ENCODE results near the gene EMX2. TPM values are rescaled to one million over a fixed set of nuclear protein-coding genes. Genes with fewer than 3 reads are reported as not detected.

The EMX2 gene
- total and polyA plus RNA-seq, 10 of the 15 experiments (the other 5 are each of a cell fraction or from before 2014, with no cell fraction given) = 0.12 TPM; not detected in 9

DNA sequence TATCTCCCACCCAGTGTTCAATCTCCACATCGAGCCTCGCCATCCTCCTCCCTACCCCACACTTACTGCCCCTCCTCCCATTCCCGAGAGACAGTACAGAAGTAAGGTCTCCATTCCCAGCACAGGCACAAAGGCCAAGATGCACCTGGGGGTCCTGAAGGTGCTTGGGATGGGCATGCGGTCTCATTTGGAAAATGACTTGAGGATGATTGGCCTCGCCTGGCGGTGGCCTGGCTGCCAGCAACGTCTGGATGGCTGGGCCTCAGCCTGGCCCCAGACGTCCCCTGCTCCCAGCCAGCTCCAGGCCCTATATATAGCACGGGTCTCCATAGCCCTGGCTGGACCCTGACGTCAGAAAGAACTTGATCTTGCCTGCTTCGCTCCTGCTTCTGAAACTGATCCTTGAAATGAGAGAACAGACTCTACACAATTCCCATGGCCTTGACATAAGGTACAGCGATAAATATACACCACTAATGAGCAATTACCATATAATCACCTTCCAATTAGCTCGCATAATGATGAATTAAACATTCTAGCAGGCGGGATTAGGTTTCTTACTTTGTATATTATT lies 11.8 kb downstream of the EMX2 start:
- ChIA-PET CTCF (no interaction called here), SMC1A (ENCODE audit: uncharacterized antibody, unreplicated experiment) (no interaction called here), POLR2A (no interaction called here), RAD21 (ENCODE audit: unreplicated experiment) (no interaction called here)
- 20% methylated on average over 14 of the region's 14 CpGs for WGBS (ENCODE audit: insufficient coverage, insufficient replicate concordance, low lambda C conversion rate, missing lambda C conversion rate)
- peaks cover 19 to 25% of the 10 kb centered on the region in 2 experiments for H3K27me3 ChIP-seq (replicated peaks in 1 of 2; ENCODE audit: control insufficient read depth in 2 of 2, insufficient read depth in 2 of 2, low read length in 1 of 2)
- H3K36me3 ChIP-seq (ENCODE audit: control insufficient read depth in 2 of 2, insufficient read depth in 2 of 2, low read length in 1 of 2) = no peaks in the 10 kb centered on the region
- FAIRE-seq = no peak
- H3K4me1 ChIP-seq (ENCODE audit: control insufficient read depth, insufficient read depth, low read length) = no peaks in the 10 kb centered on the region
- no peaks in the 10 kb centered on the region for H3K79me2 ChIP-seq (ENCODE audit: control insufficient read depth, insufficient read depth, low read length)
- H4K20me1 ChIP-seq (ENCODE audit: control insufficient read depth, insufficient read depth) = no peaks in the 10 kb centered on the region; the same call in 1 of the 2 replicates
- TF ChIP-seq NR2F1 (conservative IDR thresholded peaks at IDR 0.05) (no peak), GATAD2B (conservative IDR thresholded peaks at IDR 0.05; ENCODE audit: low read depth) (no peak), CHD2 (IDR thresholded peaks at IDR 0.05; ENCODE audit: borderline replicate concordance, low read depth, low read length) (no peak), BMI1 (IDR thresholded peaks at IDR 0.05; ENCODE audit: borderline replicate concordance) (no peak), NFIC (IDR thresholded peaks at IDR 0.05; ENCODE audit: low read depth, low read length) (no peak), BACH1 (IDR thresholded peaks at IDR 0.05; ENCODE audit: borderline replicate concordance) (no peak)
- intact Hi-C loops (cut with micrococcal nuclease; ENCODE audit: unreplicated experiment) = loop anchor here (5.0 kb wide), 1 partner anchor 208 kb away; no protein-coding TSS in a partner anchor
- no peak overlapping the region for H3K4me3 ChIP-seq
- no peaks in the 10 kb centered on the region; the same call in 2 of the 3 replicates for H3K9me3 ChIP-seq (replicated peaks; ENCODE audit: control insufficient read depth, insufficient read depth, low read length)
- no peak for DNase-seq (ENCODE audit: low read depth, low spot score)
- in situ Hi-C loops (cut with MboI) = no loop called here
- no peak overlapping the region for H3K4me2 ChIP-seq (ENCODE audit: control insufficient read depth, insufficient read depth)
- no peak overlapping the region for H2AFZ ChIP-seq (ENCODE audit: control insufficient read depth, low read depth, low read length)
- no TSS peak for BruUV-seq (replicated peaks)
- no peak overlapping the region for H3K9ac ChIP-seq (ENCODE audit: control insufficient read depth, insufficient read depth, low read length)
- no peak for ATAC-seq
- no peak overlapping the region for H3K27ac ChIP-seq (ENCODE audit: control insufficient read depth, insufficient read depth)

DNA sequence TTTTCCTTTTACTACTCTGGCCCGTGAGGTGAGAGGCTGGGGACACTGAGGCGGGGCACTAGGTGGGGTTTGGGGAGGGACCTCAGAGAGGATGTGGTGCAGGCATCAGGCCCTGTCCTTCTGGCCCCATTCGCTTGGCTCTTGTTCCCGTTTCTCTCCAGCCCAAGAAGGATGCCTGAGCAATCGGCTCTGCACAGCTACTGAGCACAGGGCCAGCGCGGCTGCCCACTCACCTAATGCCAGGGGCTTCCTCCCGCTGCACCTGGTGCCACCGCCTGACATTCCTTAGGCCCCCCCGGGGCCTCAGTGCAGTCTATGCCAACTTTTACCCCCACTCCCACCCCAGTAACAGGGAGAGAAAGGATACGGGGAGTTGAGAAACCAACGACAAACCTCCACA lies 12.5 kb downstream of the EMX2 start:
- 20% methylated on average over 11 of the region's 12 CpGs for WGBS (ENCODE audit: insufficient coverage, insufficient replicate concordance, low lambda C conversion rate, missing lambda C conversion rate)
- TF ChIP-seq MTA2 (IDR thresholded peaks at IDR 0.05; ENCODE audit: low read depth) (no peak), ZNF24 (IDR thresholded peaks at IDR 0.05) (no peak), NFIC (IDR thresholded peaks at IDR 0.05; ENCODE audit: low read depth, low read length) (no peak), NFXL1 (IDR thresholded peaks at IDR 0.05; ENCODE audit: borderline replicate concordance) (no peak)
- ChIA-PET SMC1A (ENCODE audit: uncharacterized antibody, unreplicated experiment) (no interaction called here), RAD21 (ENCODE audit: unreplicated experiment) (no interaction called here), POLR2A (no interaction called here), CTCF (no interaction called here)
- FAIRE-seq (no peak), DNase-seq (ENCODE audit: low read depth, low spot score) (no peak), ATAC-seq (no peak)
- BruUV-seq (replicated peaks) = no TSS peak
- Histone ChIP-seq H4K20me1 (ENCODE audit: control insufficient read depth, insufficient read depth) (no peaks in the 10 kb centered on the region; the same call in 1 of the 2 replicates), H3K4me3 (no peak overlapping the region), H3K79me2 (ENCODE audit: control insufficient read depth, insufficient read depth, low read length) (no peaks in the 10 kb centered on the region), H3K27me3 (replicated peaks in 1 of 2; ENCODE audit: control insufficient read depth in 2 of 2, insufficient read depth in 2 of 2, low read length in 1 of 2) (peaks cover 17 to 23% of the 10 kb centered on the region in 2 experiments), H3K27ac (ENCODE audit: control insufficient read depth, insufficient read depth) (no peak overlapping the region), H3K36me3 (ENCODE audit: control insufficient read depth in 2 of 2, insufficient read depth in 2 of 2, low read length in 1 of 2) (no peaks in the 10 kb centered on the region), H2AFZ (ENCODE audit: control insufficient read depth, low read depth, low read length) (no peak overlapping the region), H3K4me2 (ENCODE audit: control insufficient read depth, insufficient read depth) (no peak overlapping the region), H3K9ac (ENCODE audit: control insufficient read depth, insufficient read depth, low read length) (no peak overlapping the region), H3K9me3 (replicated peaks; ENCODE audit: control insufficient read depth, insufficient read depth, low read length) (no peaks in the 10 kb centered on the region; the same call in 2 of the 3 replicates), H3K4me1 (ENCODE audit: control insufficient read depth, insufficient read depth, low read length) (no peaks in the 10 kb centered on the region)
- intact Hi-C loops (cut with micrococcal nuclease; ENCODE audit: unreplicated experiment) = no loop called here
- in situ Hi-C loops (cut with MboI) = no loop called here

All from GM12878 (cell line).